ENCODE data around the gene MARCHF3. TPM values are rescaled to one million over a fixed set of nuclear protein-coding genes. Genes with fewer than 3 reads are reported as not detected.

Gene MARCHF3
- total RNA-seq, 1 experiment from 2014 or later = 5.4 TPM

- POLR2A ChIA-PET = no interaction called here
- no peaks in the 10 kb centered on the region for H3K9me3 Mint-ChIP-seq (ENCODE audit: unreplicated experiment)
- TF ChIP-seq CTCF (IDR thresholded peaks at IDR 0.05; ENCODE audit: unreplicated experiment) = no peak
- H3K4me3 Mint-ChIP-seq (ENCODE audit: unreplicated experiment) = no peak overlapping the region
- no peaks in the 10 kb centered on the region for H3K36me3 Mint-ChIP-seq (ENCODE audit: insufficient read depth, unreplicated experiment)
- BruUV-seq (replicated peaks) = no TSS peak
- no peak for DNase-seq (ENCODE audit: unreplicated experiment)
- H3K4me1 Mint-ChIP-seq (ENCODE audit: insufficient read depth, unreplicated experiment) = peaks cover 11% of the 10 kb centered on the region
- H3K27ac Mint-ChIP-seq (ENCODE audit: low read depth, unreplicated experiment) = no peak overlapping the region
- CTCF ChIA-PET = interaction anchor here (0.7 to 1.0 kb wide), 3 partner anchors 11 to 179 kb away, joined by 3 to 4 read pairs (median 3); no protein-coding TSS in a partner anchor
- no peaks in the 10 kb centered on the region for H3K27me3 Mint-ChIP-seq (ENCODE audit: insufficient read depth, unreplicated experiment)
- intact Hi-C loops (cut with micrococcal nuclease) = no loop called here
Measured at GRCh38 chr5:126976520-126977172, 53.7 kb downstream of the MARCHF3 start.

- DNase-seq (ENCODE audit: unreplicated experiment) = no peak
- Mint-ChIP-seq H3K27me3 (ENCODE audit: insufficient read depth, unreplicated experiment) (no peaks in the 10 kb centered on the region), H3K27ac (ENCODE audit: low read depth, unreplicated experiment) (no peak overlapping the region), H3K4me3 (ENCODE audit: unreplicated experiment) (no peak overlapping the region), H3K9me3 (ENCODE audit: unreplicated experiment) (no peaks in the 10 kb centered on the region), H3K4me1 (ENCODE audit: insufficient read depth, unreplicated experiment) (peaks cover 17% of the 10 kb centered on the region), H3K36me3 (ENCODE audit: insufficient read depth, unreplicated experiment) (no peaks in the 10 kb centered on the region)
- TF ChIP-seq CTCF (IDR thresholded peaks at IDR 0.05; ENCODE audit: unreplicated experiment) = no peak
- ChIA-PET CTCF (interaction anchor here (1.0 to 1.2 kb wide), 2 partner anchors 42 to 111 kb away, joined by 3 to 4 read pairs; no protein-coding TSS in a partner anchor), POLR2A (interaction anchor here (1.0 kb wide), 1 partner anchor 9 kb away, joined by 4 read pairs; no protein-coding TSS in a partner anchor)
- no TSS peak for BruUV-seq (replicated peaks)
- intact Hi-C loops (cut with micrococcal nuclease) = no loop called here
Measured at GRCh38 chr5:126975796-126976195, 54.6 kb downstream of the MARCHF3 start.

GRCh38 chr5:126973193-126973592, 57.2 kb downstream of the MARCHF3 start:
- CTCF ChIA-PET = no interaction called here
- no peak for TF ChIP-seq CTCF (IDR thresholded peaks at IDR 0.05; ENCODE audit: unreplicated experiment)
- POLR2A ChIA-PET = no interaction called here
- BruUV-seq (replicated peaks) = no TSS peak
- Mint-ChIP-seq H3K27me3 (ENCODE audit: insufficient read depth, unreplicated experiment) (no peaks in the 10 kb centered on the region), H3K9me3 (ENCODE audit: unreplicated experiment) (peaks cover under 1% of the 10 kb centered on the region), H3K4me1 (ENCODE audit: insufficient read depth, unreplicated experiment) (peaks cover 24% of the 10 kb centered on the region), H3K36me3 (ENCODE audit: insufficient read depth, unreplicated experiment) (no peaks in the 10 kb centered on the region), H3K4me3 (ENCODE audit: unreplicated experiment) (no peak overlapping the region), H3K27ac (ENCODE audit: low read depth, unreplicated experiment) (no peak overlapping the region)
- DNase-seq (ENCODE audit: unreplicated experiment) = no peak
- intact Hi-C loops (cut with micrococcal nuclease) = no loop called here

GRCh38 chr5:126972062-126972895, 58.1 kb downstream of the MARCHF3 start:
- no TSS peak for BruUV-seq (replicated peaks)
- Mint-ChIP-seq H3K9me3 (ENCODE audit: unreplicated experiment) (peaks cover 7% of the 10 kb centered on the region), H3K27ac (ENCODE audit: low read depth, unreplicated experiment) (no peak overlapping the region), H3K36me3 (ENCODE audit: insufficient read depth, unreplicated experiment) (no peaks in the 10 kb centered on the region), H3K27me3 (ENCODE audit: insufficient read depth, unreplicated experiment) (no peaks in the 10 kb centered on the region), H3K4me3 (ENCODE audit: unreplicated experiment) (no peak overlapping the region), H3K4me1 (ENCODE audit: insufficient read depth, unreplicated experiment) (peaks cover 24% of the 10 kb centered on the region)
- DNase-seq (ENCODE audit: unreplicated experiment) = no peak
- intact Hi-C loops (cut with micrococcal nuclease) = no loop called here
- TF ChIP-seq CTCF (IDR thresholded peaks at IDR 0.05; ENCODE audit: unreplicated experiment) = no peak
- ChIA-PET CTCF (interaction anchor here (0.6 to 0.8 kb wide), 3 partner anchors 9 to 468 kb away, joined by 3 to 4 read pairs (median 3); no protein-coding TSS in a partner anchor), POLR2A (interaction anchor here (1.4 kb wide), 1 partner anchor 43 kb away, joined by 3 read pairs; no protein-coding TSS in a partner anchor)

Data from MCF 10A (cell line).